Measurements from ENCODE around the gene RUNX3. TPM values are rescaled to one million over a fixed set of nuclear protein-coding genes. Genes with fewer than 3 reads are reported as not detected.

Gene RUNX3
- total RNA-seq, 2 experiments from 2014 or later, result 12.2 to 39.5 TPM

- H3K4me3 ChIP-seq (ENCODE audit: low read depth, low read length, poor library complexity, severe bottlenecking), result no peak overlapping the region
- H4K20me1 ChIP-seq (ENCODE audit: insufficient read depth, low read length), result no peaks in the 10 kb centered on the region
- H3K27ac ChIP-seq (ENCODE audit: low read depth, low read length, poor library complexity, severe bottlenecking), result no peak overlapping the region
- intact Hi-C loops (cut with micrococcal nuclease; ENCODE audit: unreplicated experiment), result no loop called here
- POLR2A ChIA-PET, result interaction anchor here (0.8 kb wide), 2 partner anchors 8 to 19 kb away, joined by 3 to 4 read pairs; no protein-coding TSS in a partner anchor
- no peak for TF ChIP-seq EZH2phosphoT487 (IDR thresholded peaks at IDR 0.05; ENCODE audit: borderline replicate concordance, low read depth, low read length)
- TF ChIP-seq CTCF (conservative IDR thresholded peaks at IDR 0.05; ENCODE audit: low read length), result no peak
- BruUV-seq (replicated peaks), result no TSS peak
- H3K9me2 ChIP-seq (ENCODE audit: insufficient read depth, low read length), result no peaks in the 10 kb centered on the region
- no peaks in the 10 kb centered on the region for H3K36me3 ChIP-seq (ENCODE audit: insufficient read depth, low read length)
- DNase-seq (ENCODE audit: low spot score), result no peak
- CTCF ChIA-PET (ENCODE audit: unreplicated experiment), result no interaction called here
- H3K79me2 ChIP-seq (ENCODE audit: insufficient read depth, low read depth, low read length), result no peaks in the 10 kb centered on the region
- H2AFZ ChIP-seq (ENCODE audit: low read length), result no peak overlapping the region
- H3K4me2 ChIP-seq (ENCODE audit: low read length), result no peak overlapping the region
- H3K9me3 ChIP-seq (ENCODE audit: low read length), result no peaks in the 10 kb centered on the region
- H3K4me1 ChIP-seq (ENCODE audit: insufficient read depth, low read length, poor library complexity, severe bottlenecking), result no peaks in the 10 kb centered on the region
Observed at GRCh38 chr1:24881034-24881433, 49.0 kb downstream of the RUNX3 start.

DNA sequence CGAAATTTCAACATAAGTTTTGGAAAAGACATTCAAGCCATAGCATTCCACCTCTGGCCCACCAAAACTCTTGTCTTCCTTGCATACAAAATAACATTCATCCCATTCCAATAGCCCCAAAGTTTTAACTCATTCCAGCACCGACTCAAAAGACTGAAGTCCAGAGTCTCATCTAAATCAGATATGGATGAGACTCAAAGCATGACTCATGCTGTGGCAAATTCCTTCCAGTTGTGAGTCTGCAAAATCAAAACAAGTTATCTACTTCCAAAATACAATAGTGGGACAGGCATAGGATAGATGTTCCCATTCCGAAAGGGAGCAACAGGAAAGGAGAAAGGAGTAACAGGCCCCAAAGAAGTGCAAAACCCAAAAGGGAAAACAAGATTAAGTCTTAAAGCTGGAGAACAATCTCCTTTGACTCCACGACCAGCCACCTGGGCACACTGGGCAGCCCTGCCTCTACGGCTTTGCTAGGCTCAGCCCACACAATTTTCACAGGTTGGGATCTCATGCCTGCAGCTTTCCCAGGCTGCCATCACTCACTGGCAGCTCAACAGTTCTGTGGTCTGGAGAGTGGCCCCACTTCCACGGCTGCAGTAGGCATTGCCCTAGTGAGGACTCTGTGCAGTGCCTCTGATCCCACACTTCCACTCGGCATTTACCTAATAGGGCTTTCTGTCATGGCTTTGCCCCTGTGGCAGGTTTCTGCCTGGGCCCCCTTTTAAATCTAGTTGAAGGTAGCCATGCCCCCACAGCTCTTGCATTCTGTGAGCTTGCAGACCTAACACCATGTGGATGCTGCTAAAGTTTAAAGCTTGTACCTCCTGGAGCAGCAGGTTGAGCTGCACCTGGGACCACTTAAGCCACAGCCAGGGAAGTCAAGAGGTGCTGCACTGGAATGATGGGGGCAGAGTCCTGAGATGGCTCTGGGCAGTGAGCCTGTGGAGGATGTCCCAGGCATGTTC, 51.0 kb downstream of the RUNX3 start:
- intact Hi-C loops (cut with micrococcal nuclease; ENCODE audit: unreplicated experiment), result no loop called here
- no peak overlapping the region for H2AFZ ChIP-seq (ENCODE audit: low read length)
- no peaks in the 10 kb centered on the region for H3K9me3 ChIP-seq (ENCODE audit: low read length)
- H4K20me1 ChIP-seq (ENCODE audit: insufficient read depth, low read length), result no peaks in the 10 kb centered on the region
- no peak overlapping the region for H3K4me2 ChIP-seq (ENCODE audit: low read length)
- TF ChIP-seq EZH2phosphoT487 (IDR thresholded peaks at IDR 0.05; ENCODE audit: borderline replicate concordance, low read depth, low read length), result no peak
- TF ChIP-seq CTCF (conservative IDR thresholded peaks at IDR 0.05; ENCODE audit: low read length), result no peak
- H3K4me3 ChIP-seq (ENCODE audit: low read depth, low read length, poor library complexity, severe bottlenecking), result no peak overlapping the region
- no peaks in the 10 kb centered on the region for H3K36me3 ChIP-seq (ENCODE audit: insufficient read depth, low read length)
- DNase-seq (ENCODE audit: low spot score), result no peak
- no peak overlapping the region for H3K27ac ChIP-seq (ENCODE audit: low read depth, low read length, poor library complexity, severe bottlenecking)
- CTCF ChIA-PET (ENCODE audit: unreplicated experiment), result no interaction called here
- no peaks in the 10 kb centered on the region for H3K79me2 ChIP-seq (ENCODE audit: insufficient read depth, low read depth, low read length)
- H3K9me2 ChIP-seq (ENCODE audit: insufficient read depth, low read length), result no peaks in the 10 kb centered on the region
- H3K4me1 ChIP-seq (ENCODE audit: insufficient read depth, low read length, poor library complexity, severe bottlenecking), result no peaks in the 10 kb centered on the region
- no TSS peak for BruUV-seq (replicated peaks)
- POLR2A ChIA-PET, result interaction anchor here (0.6 kb wide), 1 partner anchor 336 kb away, joined by 4 read pairs; no protein-coding TSS in a partner anchor

GRCh38 chr1:24878045-24878444, 52.0 kb downstream of the RUNX3 start:
- H3K9me3 ChIP-seq (ENCODE audit: low read length), result no peaks in the 10 kb centered on the region
- no peak overlapping the region for H3K4me3 ChIP-seq (ENCODE audit: low read depth, low read length, poor library complexity, severe bottlenecking)
- no peak overlapping the region for H3K4me2 ChIP-seq (ENCODE audit: low read length)
- CTCF ChIA-PET (ENCODE audit: unreplicated experiment), result no interaction called here
- DNase-seq (ENCODE audit: low spot score), result no peak
- H2AFZ ChIP-seq (ENCODE audit: low read length), result no peak overlapping the region
- no peaks in the 10 kb centered on the region for H3K9me2 ChIP-seq (ENCODE audit: insufficient read depth, low read length)
- BruUV-seq (replicated peaks), result no TSS peak
- no peaks in the 10 kb centered on the region for H3K4me1 ChIP-seq (ENCODE audit: insufficient read depth, low read length, poor library complexity, severe bottlenecking)
- POLR2A ChIA-PET, result no interaction called here
- intact Hi-C loops (cut with micrococcal nuclease; ENCODE audit: unreplicated experiment), result no loop called here
- H4K20me1 ChIP-seq (ENCODE audit: insufficient read depth, low read length), result no peaks in the 10 kb centered on the region
- H3K27ac ChIP-seq (ENCODE audit: low read depth, low read length, poor library complexity, severe bottlenecking), result no peak overlapping the region
- H3K36me3 ChIP-seq (ENCODE audit: insufficient read depth, low read length), result no peaks in the 10 kb centered on the region
- TF ChIP-seq EZH2phosphoT487 (IDR thresholded peaks at IDR 0.05; ENCODE audit: borderline replicate concordance, low read depth, low read length), result no peak
- TF ChIP-seq CTCF (conservative IDR thresholded peaks at IDR 0.05; ENCODE audit: low read length), result no peak
- no peaks in the 10 kb centered on the region for H3K79me2 ChIP-seq (ENCODE audit: insufficient read depth, low read depth, low read length)
